OCI-LY1 (cell line): ENCODE measurements around the gene AKAP8L.

ENCODE experiments used
- H2AFZ ChIP-seq: fragments of 200-600 bp; sonication (generic), shearing (Covaris generic); 2 replicates; pipeline ENCODE4 v1.6.0; 2014; ENCODE audit warnings: antibody characterized with exemption, mild to moderate bottlenecking, low read length
- H3F3A ChIP-seq: fragments of 200-600 bp; sonication (generic), shearing (Covaris generic); 2 replicates; pipeline ENCODE4 v1.6.0; 2014; ENCODE audit warnings: mild to moderate bottlenecking, antibody characterized with exemption, low read length, moderate library complexity; ENCODE audit not compliant: insufficient read depth
- H3K27ac ChIP-seq: fragments of 200-600 bp; sonication (generic); 2 replicates; pipeline ENCODE4 v1.5.1; 2014; ENCODE audit warnings: low read length, mixed run types, mild to moderate bottlenecking, low read depth; ENCODE audit not compliant: poor library complexity, severe bottlenecking
- H3K27me3 ChIP-seq: fragments of 200-600 bp; sonication (generic); 2 replicates; pipeline ENCODE4 v1.6.0; 2014; ENCODE audit warnings: antibody characterized with exemption, mild to moderate bottlenecking, low read length, moderate library complexity; ENCODE audit not compliant: insufficient read depth
- H3K36me3 ChIP-seq: fragments of 200-600 bp; sonication (generic); 2 replicates; pipeline ENCODE4 v1.6.1; 2014; ENCODE audit warnings: mild to moderate bottlenecking, antibody characterized with exemption, low read length, moderate library complexity, mixed read lengths; ENCODE audit not compliant: insufficient read depth
- H3K4me1 ChIP-seq: fragments of 200-600 bp; sonication (generic); 2 replicates; pipeline ENCODE4 v1.5.1; 2014; ENCODE audit warnings: mild to moderate bottlenecking, low read length, moderate library complexity; ENCODE audit not compliant: insufficient read depth, severe bottlenecking
- H3K4me2 ChIP-seq: fragments of 200-600 bp; sonication (generic), shearing (Covaris generic); 2 replicates; pipeline ENCODE4 v1.6.1; 2014; ENCODE audit warnings: low read length
- H3K4me3 ChIP-seq: fragments of 200-600 bp; sonication (generic); 2 replicates; pipeline ENCODE4 v1.5.1; 2014; ENCODE audit warnings: low read length, low read depth, mild to moderate bottlenecking, mixed read lengths; ENCODE audit not compliant: poor library complexity, severe bottlenecking
- H3K79me2 ChIP-seq: fragments of 200-600 bp; shearing (Covaris generic); 2 replicates; pipeline ENCODE4 v1.6.1; 2016; ENCODE audit warnings: mixed run types, low read length, mixed read lengths; ENCODE audit not compliant: insufficient read depth
- H3K9ac ChIP-seq: fragments of 200-600 bp; sonication (generic), shearing (Covaris generic); 2 replicates; pipeline ENCODE4 v1.6.1; 2014; ENCODE audit warnings: mild to moderate bottlenecking, low read length, mixed read lengths
- H3K9me2 ChIP-seq: fragments of 200-600 bp; sonication (generic), shearing (Covaris generic); 2 replicates; pipeline ENCODE4 v1.6.1; 2014; ENCODE audit warnings: low read depth, mild to moderate bottlenecking, low read length, mixed read lengths
- H3K9me3 ChIP-seq: fragments of 200-600 bp; shearing (Covaris generic); 2 replicates; pipeline ENCODE4 v1.6.1; 2014; ENCODE audit warnings: low read length, mixed read lengths
- H4K20me1 ChIP-seq: fragments of 200-600 bp; sonication (generic), shearing (Covaris generic); 2 replicates; pipeline ENCODE4 v1.6.0; 2016; ENCODE audit warnings: mild to moderate bottlenecking, low read length; ENCODE audit not compliant: insufficient read depth
- EZH2 ChIP-seq: fragments of 200-600 bp; sonication (generic), shearing (Covaris generic); IDR thresholded peaks from 2 replicates; pipeline ENCODE4 v1.8.0; 2017; ENCODE audit warnings: borderline replicate concordance, mixed run types, mild to moderate bottlenecking, antibody characterized with exemption, low read length, moderate library complexity, mixed read lengths
- TF ChIP-seq, protein P1 (sequence below): fragments of 200-600 bp; sonication (generic), shearing (Covaris generic); IDR thresholded peaks from 2 replicates; pipeline ENCODE4 v1.5.1; 2017; ENCODE audit warnings: mild to moderate bottlenecking, antibody characterized with exemption, low read length, moderate library complexity, mixed read lengths

The AKAP8L gene

DNA sequence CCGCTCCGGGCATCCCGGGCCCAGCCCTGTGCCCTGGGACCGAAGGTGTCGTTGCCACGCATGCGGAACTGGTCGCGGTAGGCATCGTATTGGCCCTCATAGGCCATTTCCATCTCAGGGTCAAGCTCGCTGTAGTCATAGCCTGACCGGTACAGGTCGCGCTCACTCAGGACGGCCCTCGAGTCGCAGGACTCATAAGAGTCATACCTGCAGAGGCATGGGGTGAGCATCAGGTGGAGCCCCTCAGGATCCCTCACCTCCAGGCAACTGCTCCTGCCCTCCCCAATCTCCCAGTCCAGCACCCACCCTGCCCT, 17.4 kb downstream of the AKAP8L start:
- no peaks in the 10 kb centered on the region for H3F3A ChIP-seq
- H3K79me2 ChIP-seq = peaks cover 25% of the 10 kb centered on the region
- no peaks in the 10 kb centered on the region for H3K9me3 ChIP-seq
- H4K20me1 ChIP-seq = no peaks in the 10 kb centered on the region
- no peak overlapping the region for H2AFZ ChIP-seq
- H3K27me3 ChIP-seq = no peaks in the 10 kb centered on the region
- no peak overlapping the region for H3K9ac ChIP-seq
- peaks cover 89% of the 10 kb centered on the region for H3K36me3 ChIP-seq
- H3K4me3 ChIP-seq = no peak overlapping the region
- peaks cover 6% of the 10 kb centered on the region for H3K4me1 ChIP-seq
- no peak overlapping the region for H3K27ac ChIP-seq
- no peak for TF ChIP-seq EZH2
- TF ChIP-seq, protein P1, sequence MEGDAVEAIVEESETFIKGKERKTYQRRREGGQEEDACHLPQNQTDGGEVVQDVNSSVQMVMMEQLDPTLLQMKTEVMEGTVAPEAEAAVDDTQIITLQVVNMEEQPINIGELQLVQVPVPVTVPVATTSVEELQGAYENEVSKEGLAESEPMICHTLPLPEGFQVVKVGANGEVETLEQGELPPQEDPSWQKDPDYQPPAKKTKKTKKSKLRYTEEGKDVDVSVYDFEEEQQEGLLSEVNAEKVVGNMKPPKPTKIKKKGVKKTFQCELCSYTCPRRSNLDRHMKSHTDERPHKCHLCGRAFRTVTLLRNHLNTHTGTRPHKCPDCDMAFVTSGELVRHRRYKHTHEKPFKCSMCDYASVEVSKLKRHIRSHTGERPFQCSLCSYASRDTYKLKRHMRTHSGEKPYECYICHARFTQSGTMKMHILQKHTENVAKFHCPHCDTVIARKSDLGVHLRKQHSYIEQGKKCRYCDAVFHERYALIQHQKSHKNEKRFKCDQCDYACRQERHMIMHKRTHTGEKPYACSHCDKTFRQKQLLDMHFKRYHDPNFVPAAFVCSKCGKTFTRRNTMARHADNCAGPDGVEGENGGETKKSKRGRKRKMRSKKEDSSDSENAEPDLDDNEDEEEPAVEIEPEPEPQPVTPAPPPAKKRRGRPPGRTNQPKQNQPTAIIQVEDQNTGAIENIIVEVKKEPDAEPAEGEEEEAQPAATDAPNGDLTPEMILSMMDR = no peak
- no peaks in the 10 kb centered on the region for H3K9me2 ChIP-seq
- no peak overlapping the region for H3K4me2 ChIP-seq

DNA sequence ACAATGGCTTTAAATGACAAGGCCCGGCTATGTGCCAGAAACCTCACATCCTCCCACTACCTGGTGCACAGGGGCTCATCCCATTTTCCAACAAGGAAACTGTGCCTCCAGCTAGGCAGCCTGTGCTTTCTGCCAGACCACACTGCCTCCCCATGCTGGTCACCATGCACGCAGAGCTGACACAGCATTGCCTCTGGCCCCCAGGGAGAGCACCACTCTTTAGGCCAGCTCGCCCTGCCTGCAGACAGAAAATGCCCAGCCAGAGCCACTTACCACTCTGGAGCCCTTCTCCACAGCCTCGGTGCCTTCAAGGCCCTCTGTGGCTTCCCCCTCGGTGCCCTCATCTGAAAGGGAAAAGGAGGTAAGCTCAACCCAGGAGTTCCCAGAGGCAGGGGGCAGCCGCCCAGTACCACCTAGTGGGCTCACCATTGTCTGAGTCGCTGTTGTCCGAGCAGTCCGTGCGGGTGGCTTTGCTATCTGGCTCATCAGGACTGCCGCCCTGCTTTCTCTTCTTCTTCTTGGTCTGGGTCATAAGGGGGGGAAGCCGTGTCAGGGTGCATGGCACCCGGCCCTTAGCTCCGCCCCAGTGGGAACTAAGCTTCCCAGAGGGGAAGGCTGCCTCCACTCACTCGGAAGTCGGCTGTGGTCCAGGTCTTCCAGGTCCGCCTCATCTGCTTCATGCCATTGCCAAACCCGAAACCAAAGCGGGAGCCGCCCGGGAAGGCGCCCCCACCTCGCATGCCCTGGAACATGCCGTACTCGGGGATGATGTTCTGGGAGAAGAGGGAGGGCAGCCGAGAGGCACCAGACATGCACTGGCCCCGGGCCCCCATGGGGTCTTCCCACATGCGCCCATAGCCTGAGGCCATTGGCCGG, 18.0 kb downstream of the AKAP8L start:
- Histone ChIP-seq H2AFZ (no peak overlapping the region), H3K36me3 (peaks cover 91% of the 10 kb centered on the region), H3K9ac (no peak overlapping the region), H3K4me1 (peaks cover 6% of the 10 kb centered on the region), H3K27me3 (no peaks in the 10 kb centered on the region), H3K4me3 (no peak overlapping the region), H3K4me2 (no peak overlapping the region), H3K9me3 (no peaks in the 10 kb centered on the region), H3K27ac (no peak overlapping the region), H3F3A (no peaks in the 10 kb centered on the region), H4K20me1 (no peaks in the 10 kb centered on the region), H3K9me2 (no peaks in the 10 kb centered on the region), H3K79me2 (peaks cover 19% of the 10 kb centered on the region)
- TF ChIP-seq EZH2 = no peak
- TF ChIP-seq, protein P1 = no peak

DNA sequence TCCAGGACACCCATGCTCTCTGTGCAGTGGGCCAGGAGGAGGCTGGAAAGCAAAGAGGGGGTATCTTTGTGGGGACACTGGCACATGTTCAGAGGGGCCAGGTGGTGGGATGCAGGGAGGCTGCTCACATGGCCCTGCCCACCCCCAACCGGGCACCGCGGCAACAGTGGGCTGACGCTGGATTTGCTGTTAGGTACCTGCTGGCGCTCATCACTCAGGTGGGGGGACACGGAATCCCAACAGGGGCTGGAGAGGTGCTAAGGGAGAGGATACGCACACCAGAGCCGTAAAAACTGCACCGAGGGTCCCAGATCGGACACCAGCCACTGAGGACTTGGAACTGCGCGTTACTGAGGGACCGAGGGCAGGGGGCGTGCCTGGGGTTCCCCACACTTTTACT, 19.2 kb downstream of the AKAP8L start:
- H3K9me3 ChIP-seq = no peaks in the 10 kb centered on the region
- peaks cover 8% of the 10 kb centered on the region for H3K4me1 ChIP-seq
- peaks cover 9% of the 10 kb centered on the region for H3K79me2 ChIP-seq
- TF ChIP-seq, protein P1 = no peak
- no peak for TF ChIP-seq EZH2
- no peaks in the 10 kb centered on the region for H4K20me1 ChIP-seq
- no peaks in the 10 kb centered on the region for H3K27me3 ChIP-seq
- no peak overlapping the region for H3K9ac ChIP-seq
- H3K9me2 ChIP-seq = no peaks in the 10 kb centered on the region
- no peaks in the 10 kb centered on the region for H3F3A ChIP-seq
- no peak overlapping the region for H2AFZ ChIP-seq
- no peak overlapping the region for H3K27ac ChIP-seq
- peaks cover 89% of the 10 kb centered on the region for H3K36me3 ChIP-seq
- no peak overlapping the region for H3K4me3 ChIP-seq
- H3K4me2 ChIP-seq = no peak overlapping the region
